PC-9 (cell line): ENCODE data around the gene ADAMTS12.

Source experiments
- CTCF ChIP-seq: fragments of 200-600 bp; sonication (generic); conservative IDR thresholded peaks from 2 replicates; pipeline ENCODE4 v1.6.1; 2017; ENCODE audit warnings: mixed run types, antibody characterized with exemption, mild to moderate bottlenecking, moderate library complexity
- EZH2 ChIP-seq: fragments of 200-600 bp; sonication (generic); IDR thresholded peaks from 2 replicates; pipeline ENCODE4 v1.8.0; 2017; ENCODE audit warnings: antibody characterized with exemption, low read depth

- TF ChIP-seq CTCF (no peak), EZH2 (no peak)
Observed at GRCh38 chr5:33595303-33595702, 296.5 kb downstream of the ADAMTS12 start.
